GM23338 (cell line): Measurements from ENCODE around the gene HOXC9. TPM values are rescaled to one million over a fixed set of nuclear protein-coding genes. Genes with fewer than 3 reads are reported as not detected.

Source experiments
- ATAC-seq: fragments of 200-7000 bp; cut with Tn5 transposase; 3 replicates; pipeline ENCODE4 v1.9.1; 2020
- DNase-seq: peaks from one replicate; pipeline ENCODE4 v3.0.0-alpha.2; 2015; ENCODE audit warnings: low spot score
- H2AFZ ChIP-seq: fragments of 200-600 bp; sonication (generic); 2 replicates; pipeline ENCODE4 v1.8.0; 2016; ENCODE audit warnings: antibody characterized with exemption, mild to moderate bottlenecking, moderate library complexity
- H3F3A ChIP-seq: fragments of 200-600 bp; sonication (generic); replicated peaks from 2 replicates; pipeline ENCODE4 v1.8.0; 2017; ENCODE audit warnings: antibody characterized with exemption, mixed run types, low read depth
- H3K27ac ChIP-seq: fragments of 200-600 bp; sonication (generic); 2 replicates; pipeline ENCODE4 v1.6.1; 2016; ENCODE audit warnings: low read depth
- H3K27me3 ChIP-seq: fragments of 200-600 bp; sonication (generic); 2 replicates; pipeline ENCODE4 v1.8.0; 2016; ENCODE audit warnings: mild to moderate bottlenecking, mixed run types, moderate library complexity; ENCODE audit not compliant: insufficient read depth
- H3K36me3 ChIP-seq: fragments of 200-600 bp; sonication (generic); 2 replicates; pipeline ENCODE4 v1.8.0; 2016; ENCODE audit warnings: mild to moderate bottlenecking; ENCODE audit not compliant: insufficient read depth
- H3K4me1 ChIP-seq: fragments of 200-600 bp; sonication (generic); 2 replicates; pipeline ENCODE4 v1.8.0; 2016; ENCODE audit warnings: mild to moderate bottlenecking, moderate library complexity; ENCODE audit not compliant: insufficient read depth
- H3K4me2 ChIP-seq: fragments of 200-600 bp; sonication (generic); 2 replicates; pipeline ENCODE4 v1.7.1; 2017; ENCODE audit warnings: mixed run types
- H3K4me3 ChIP-seq: fragments of 200-600 bp; sonication (generic); 2 replicates; pipeline ENCODE4 v1.6.1; 2016; ENCODE audit warnings: mixed run types
- H3K79me2 ChIP-seq: fragments of 200-600 bp; sonication (generic); replicated peaks from 2 replicates; pipeline ENCODE4 v1.8.0; 2017; ENCODE audit warnings: mild to moderate bottlenecking; ENCODE audit not compliant: insufficient read depth
- H3K9me2 ChIP-seq: fragments of 200-600 bp; sonication (generic); 2 replicates; pipeline ENCODE4 v1.8.0; 2017; ENCODE audit not compliant: insufficient read depth
- H4K20me1 ChIP-seq: fragments of 200-600 bp; sonication (generic); replicated peaks from 2 replicates; pipeline ENCODE4 v1.8.0; 2017; ENCODE audit warnings: mild to moderate bottlenecking; ENCODE audit not compliant: insufficient read depth
- H3K27ac Mint-ChIP-seq: 2 replicates; pipeline ENCODE4 v1.8.0; 2020; ENCODE audit warnings: inconsistent platforms, mild to moderate bottlenecking, moderate library complexity, mixed read lengths
- H3K27me3 Mint-ChIP-seq: 3 replicates; pipeline ENCODE4 v1.8.0; 2022; ENCODE audit warnings: low read depth, mild to moderate bottlenecking, moderate library complexity, mixed read lengths, inconsistent platforms; ENCODE audit not compliant: insufficient read depth, poor library complexity
- H3K36me3 Mint-ChIP-seq: 3 replicates; pipeline ENCODE4 v1.8.0; 2021; ENCODE audit warnings: low read depth, mild to moderate bottlenecking, inconsistent platforms, moderate library complexity, mixed read lengths
- H3K4me1 Mint-ChIP-seq: 3 replicates; pipeline ENCODE4 v1.8.0; 2020; ENCODE audit warnings: mild to moderate bottlenecking, inconsistent platforms, mixed read lengths
- H3K4me3 Mint-ChIP-seq: 3 replicates; pipeline ENCODE4 v1.8.0; 2021; ENCODE audit warnings: moderate library complexity, mild to moderate bottlenecking, inconsistent platforms, mixed read lengths
- H3K9me3 Mint-ChIP-seq: 3 replicates; pipeline ENCODE4 v1.8.0; 2020; ENCODE audit warnings: moderate library complexity, mild to moderate bottlenecking, inconsistent platforms, mixed read lengths
- CREB1 ChIP-seq: fragments of 250-450 bp; sonication (Bioruptor Pico); IDR thresholded peaks from 2 replicates; pipeline ENCODE4 v1.5.0; 2020; ENCODE audit warnings: low read depth, mild to moderate bottlenecking, moderate library complexity
- CTCF ChIP-seq, 2 experiments: fragments of 200-600 bp in 1 of 2; sonication (generic) in 1 of 2; conservative IDR thresholded peaks; 2 replicates each; pipeline versions ENCODE4 v1.5.1 to v1.6.1; 2016 to 2017; ENCODE audit warnings: antibody characterized with exemption in 2 of 2, low read depth in 2 of 2, mild to moderate bottlenecking in 2 of 2, moderate library complexity in 1 of 2
- EZH2 ChIP-seq: fragments of 200-600 bp; sonication (generic); IDR thresholded peaks from one replicate; pipeline ENCODE4 v1.8.0; 2017; ENCODE audit warnings: antibody characterized with exemption, mild to moderate bottlenecking, low read depth; ENCODE audit not compliant: unreplicated experiment
- EZH2phosphoT487 ChIP-seq: fragments of 200-600 bp; sonication (generic); IDR thresholded peaks from one replicate; pipeline ENCODE4 v1.8.1; 2018; ENCODE audit warnings: antibody characterized with exemption; ENCODE audit not compliant: unreplicated experiment
- NANOG ChIP-seq: IDR thresholded peaks from 2 replicates; pipeline ENCODE4 v1.6.1; 2016; ENCODE audit warnings: antibody characterized with exemption, borderline replicate concordance
- STAT1 ChIP-seq: IDR thresholded peaks from one replicate; pipeline ENCODE4 v1.6.1; 2016; ENCODE audit warnings: antibody characterized with exemption; ENCODE audit not compliant: unreplicated experiment
- ZNF114 ChIP-seq: fragments of 250-450 bp; sonication (Bioruptor Pico); IDR thresholded peaks from 2 replicates; pipeline ENCODE4 v1.5.0; 2020; ENCODE audit warnings: mild to moderate bottlenecking, moderate library complexity
- ZNF462 ChIP-seq: fragments of 250-450 bp; sonication (Bioruptor Pico); IDR thresholded peaks from 2 replicates; pipeline ENCODE4 v1.5.0; 2020; ENCODE audit warnings: mild to moderate bottlenecking, moderate library complexity
- polyA plus RNA-seq: library from polyadenylated mRNA; unstranded; fragments of >200 nt; fragmentation: Nextera tagmentation; extraction: Ambion mirVana; gene quantifications from 2 replicates; pipeline ENCODE4 v1.2.1, GENCODE V29; 2016
- total RNA-seq: library from RNA; depleted of rRNA; stranded (reverse); fragments of >200 nt; shearing (Covaris generic); gene quantifications from 2 replicates; pipeline ENCODE4 v1.2.3, GENCODE V29; 2014

HOXC9 gene
- total and polyA plus RNA-seq, 2 experiments from 2014 or later = not detected

- Mint-ChIP-seq H3K27me3 (peaks cover 100% of the 10 kb centered on the region), H3K4me1 (peaks cover 19% of the 10 kb centered on the region), H3K9me3 (peaks cover 3% of the 10 kb centered on the region; the same call in 2 of the 3 replicates), H3K4me3 (no peak overlapping the region), H3K27ac (no peak overlapping the region), H3K36me3 (no peaks in the 10 kb centered on the region)
- no peaks in the 10 kb centered on the region for H3K9me2 ChIP-seq
- no peak overlapping the region for H2AFZ ChIP-seq
- H3K4me3 ChIP-seq = no peak overlapping the region
- H3K4me1 ChIP-seq = peaks cover 12% of the 10 kb centered on the region
- peaks cover 100% of the 10 kb centered on the region for H3K27me3 ChIP-seq
- H4K20me1 ChIP-seq = peaks cover 28% of the 10 kb centered on the region
- no peaks in the 10 kb centered on the region for H3K79me2 ChIP-seq
- ATAC-seq (no peak), DNase-seq (no peak)
- no peak overlapping the region for H3K27ac ChIP-seq
- H3F3A ChIP-seq = peaks cover 29% of the 10 kb centered on the region
- no peak overlapping the region for H3K4me2 ChIP-seq
- no peaks in the 10 kb centered on the region for H3K36me3 ChIP-seq
- no peak for TF ChIP-seq ZNF114 (CRISPR knock-in tag)
- TF ChIP-seq NANOG = no peak
- peak; percentile 42 for TF ChIP-seq EZH2phosphoT487
- TF ChIP-seq EZH2 = peak; percentile 96
- no peak for TF ChIP-seq CREB1 (CRISPR knock-in tag)
- TF ChIP-seq CTCF (conservative IDR thresholded peaks at IDR 0.05; ENCODE audit: low read depth in 2 of 2) = no peak
Measured at GRCh38 chr12:54002915-54003389, 3.0 kb downstream of the HOXC9 start.

GRCh38 chr12:54003625-54004024 is 3.7 kb downstream of the HOXC9 start:
- no peak overlapping the region for H3K4me2 ChIP-seq
- no peaks in the 10 kb centered on the region for H3K9me2 ChIP-seq
- H3K4me3 ChIP-seq = no peak overlapping the region
- H3K27me3 ChIP-seq = peaks cover 100% of the 10 kb centered on the region
- peaks cover 11% of the 10 kb centered on the region for H3K4me1 ChIP-seq
- peaks cover 3% of the 10 kb centered on the region; the same call in 2 of the 3 replicates for H3K9me3 Mint-ChIP-seq
- no peak overlapping the region for H2AFZ ChIP-seq
- H3K27me3 Mint-ChIP-seq = peaks cover 100% of the 10 kb centered on the region
- no peak overlapping the region for H3K27ac Mint-ChIP-seq
- DNase-seq (no peak), ATAC-seq (no peak)
- H3K36me3 Mint-ChIP-seq = no peaks in the 10 kb centered on the region
- H3K79me2 ChIP-seq = no peaks in the 10 kb centered on the region
- peaks cover 13% of the 10 kb centered on the region for H3K4me1 Mint-ChIP-seq
- peaks cover 33% of the 10 kb centered on the region for H4K20me1 ChIP-seq
- H3K36me3 ChIP-seq = no peaks in the 10 kb centered on the region
- H3K27ac ChIP-seq = no peak overlapping the region
- H3K4me3 Mint-ChIP-seq = no peak overlapping the region; the same call in 2 of the 3 replicates
- H3F3A ChIP-seq = peaks cover 34% of the 10 kb centered on the region
- TF ChIP-seq EZH2phosphoT487 (peak; percentile 88), ZNF114 (CRISPR knock-in tag) (no peak), EZH2 (peak; percentile 98), STAT1 (no peak), ZNF462 (CRISPR knock-in tag) (no peak)
